Measurements from ENCODE around the gene GTF3A. TPM values are rescaled to one million over a fixed set of nuclear protein-coding genes. Genes with fewer than 3 reads are reported as not detected.

GTF3A gene
- total RNA-seq, 4 donors from 2014 or later = 129 to 197 (median 140) TPM

DNA sequence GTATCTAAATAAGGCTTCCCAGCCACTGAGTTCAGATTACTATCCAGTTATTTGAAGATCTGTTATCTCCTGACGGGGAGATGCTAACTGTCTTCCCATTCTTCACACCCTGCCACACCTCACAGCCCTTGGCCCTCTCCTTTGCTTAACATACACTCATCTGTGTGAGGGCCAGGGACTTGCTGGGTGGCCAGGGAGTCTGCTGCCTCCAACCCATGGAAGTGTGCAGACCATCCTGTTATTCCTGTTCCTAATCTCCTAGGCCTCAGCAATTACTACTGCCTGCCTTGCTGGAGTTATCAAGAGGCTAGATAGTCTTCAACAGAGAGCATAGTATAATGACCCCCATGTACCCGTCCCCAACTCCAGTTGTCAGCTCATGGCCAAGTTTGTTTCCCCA is 36.2 kb upstream of the GTF3A start:
- 66% methylated on average over 2 of the region's 2 CpGs for WGBS
- Histone ChIP-seq H3K9me3 (no peaks in the 10 kb centered on the region), H3K27ac (replicated peaks in 1 of 4) (no peak overlapping the region), H3K4me1 (no peaks in the 10 kb centered on the region), H3K4me3 (no peak overlapping the region), H3K36me3 (no peaks in the 10 kb centered on the region), H3K27me3 (peaks cover 0 to 10% (median 0%) of the 10 kb centered on the region in 4 donors)
- intact Hi-C loops (cut with DNase I) = no loop called here
- TF ChIP-seq POLR2A (IDR thresholded peaks at IDR 0.05; ENCODE audit: low read depth) (no peak), EP300 (IDR thresholded peaks at IDR 0.05) (no peak), POLR2AphosphoS5 (IDR thresholded peaks at IDR 0.05) (no peak)
- TF ChIP-seq, protein P1, sequence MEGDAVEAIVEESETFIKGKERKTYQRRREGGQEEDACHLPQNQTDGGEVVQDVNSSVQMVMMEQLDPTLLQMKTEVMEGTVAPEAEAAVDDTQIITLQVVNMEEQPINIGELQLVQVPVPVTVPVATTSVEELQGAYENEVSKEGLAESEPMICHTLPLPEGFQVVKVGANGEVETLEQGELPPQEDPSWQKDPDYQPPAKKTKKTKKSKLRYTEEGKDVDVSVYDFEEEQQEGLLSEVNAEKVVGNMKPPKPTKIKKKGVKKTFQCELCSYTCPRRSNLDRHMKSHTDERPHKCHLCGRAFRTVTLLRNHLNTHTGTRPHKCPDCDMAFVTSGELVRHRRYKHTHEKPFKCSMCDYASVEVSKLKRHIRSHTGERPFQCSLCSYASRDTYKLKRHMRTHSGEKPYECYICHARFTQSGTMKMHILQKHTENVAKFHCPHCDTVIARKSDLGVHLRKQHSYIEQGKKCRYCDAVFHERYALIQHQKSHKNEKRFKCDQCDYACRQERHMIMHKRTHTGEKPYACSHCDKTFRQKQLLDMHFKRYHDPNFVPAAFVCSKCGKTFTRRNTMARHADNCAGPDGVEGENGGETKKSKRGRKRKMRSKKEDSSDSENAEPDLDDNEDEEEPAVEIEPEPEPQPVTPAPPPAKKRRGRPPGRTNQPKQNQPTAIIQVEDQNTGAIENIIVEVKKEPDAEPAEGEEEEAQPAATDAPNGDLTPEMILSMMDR (IDR thresholded peaks at IDR 0.05) = no peak
- no peak for DNase-seq (ENCODE audit: extremely low spot score)

GRCh38 chr13:27389891-27390290 is 34.5 kb upstream of the GTF3A start:
- no peak for DNase-seq (ENCODE audit: extremely low spot score)

DNA sequence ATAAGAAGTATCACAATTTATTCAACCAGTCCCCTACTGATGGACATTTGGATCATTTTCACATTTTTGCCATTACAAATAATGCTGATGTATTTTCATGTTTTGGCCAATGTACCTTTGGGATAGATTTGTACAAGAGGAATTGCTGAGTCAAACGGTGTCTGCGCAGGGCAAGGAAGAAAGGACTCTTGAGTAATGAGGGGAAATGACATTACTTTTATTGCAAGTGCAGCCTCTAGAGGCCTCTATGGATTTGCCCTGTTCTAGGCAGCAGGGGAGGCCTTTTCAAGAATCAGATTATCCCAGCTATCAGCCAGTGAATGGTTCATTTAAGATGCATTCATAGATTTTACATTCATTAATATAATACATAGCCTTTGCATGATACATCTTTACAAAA is 32.9 kb upstream of the GTF3A start:
- no peaks in the 10 kb centered on the region for H3K9me3 ChIP-seq
- TF ChIP-seq POLR2AphosphoS5 (IDR thresholded peaks at IDR 0.05) (no peak), EP300 (IDR thresholded peaks at IDR 0.05) (no peak)
- no peak for DNase-seq (ENCODE audit: extremely low spot score)
- no peaks in the 10 kb centered on the region for H3K27me3 ChIP-seq
- no peaks in the 10 kb centered on the region for H3K36me3 ChIP-seq
- 62% methylated on average over 2 of the region's 2 CpGs for WGBS
- H3K4me3 ChIP-seq = no peak overlapping the region
- intact Hi-C loops (cut with DNase I) = no loop called here
- H3K27ac ChIP-seq (replicated peaks in 1 of 4) = no peak overlapping the region
- H3K4me1 ChIP-seq = no peaks in the 10 kb centered on the region

More at GRCh38 chr13:27389891-27390290, 34.5 kb upstream of the GTF3A start:
- Histone ChIP-seq H3K9me3 (no peaks in the 10 kb centered on the region), H3K36me3 (no peaks in the 10 kb centered on the region), H3K4me3 (no peak overlapping the region), H3K27me3 (no peaks in the 10 kb centered on the region), H3K4me1 (no peaks in the 10 kb centered on the region), H3K27ac (replicated peaks in 1 of 4) (no peak overlapping the region)
- TF ChIP-seq POLR2A (IDR thresholded peaks at IDR 0.05; ENCODE audit: low read depth) (no peak), POLR2AphosphoS5 (IDR thresholded peaks at IDR 0.05) (no peak), EP300 (IDR thresholded peaks at IDR 0.05) (no peak)
- TF ChIP-seq, protein P1 (IDR thresholded peaks at IDR 0.05) = no peak
- intact Hi-C loops (cut with DNase I) = no loop called here
- 96% methylated on average over 7 of the region's 7 CpGs for WGBS

GRCh38 chr13:27393101-27393500 is 31.3 kb upstream of the GTF3A start:
- TF ChIP-seq POLR2A (IDR thresholded peaks at IDR 0.05; ENCODE audit: low read depth) (no peak), POLR2AphosphoS5 (IDR thresholded peaks at IDR 0.05) (no peak), EP300 (IDR thresholded peaks at IDR 0.05) (no peak)
- TF ChIP-seq, protein P1 (IDR thresholded peaks at IDR 0.05) = no peak
- Histone ChIP-seq H3K36me3 (no peaks in the 10 kb centered on the region), H3K4me3 (no peak overlapping the region), H3K9me3 (no peaks in the 10 kb centered on the region), H3K27me3 (no peaks in the 10 kb centered on the region), H3K4me1 (no peaks in the 10 kb centered on the region), H3K27ac (replicated peaks in 1 of 4) (no peak overlapping the region)
- intact Hi-C loops (cut with DNase I) = no loop called here
- DNase-seq (ENCODE audit: extremely low spot score) = no peak
- WGBS = 70% methylated on average over 4 of the region's 4 CpGs

- H3K36me3 ChIP-seq = no peaks in the 10 kb centered on the region
- 68% methylated on average over 14 of the region's 14 CpGs for WGBS
- no peaks in the 10 kb centered on the region for H3K4me1 ChIP-seq
- DNase-seq (ENCODE audit: extremely low spot score) = no peak
- H3K4me3 ChIP-seq = no peak overlapping the region
- intact Hi-C loops (cut with DNase I) = no loop called here
- TF ChIP-seq, protein P1 (IDR thresholded peaks at IDR 0.05) = no peak
- TF ChIP-seq EP300 (IDR thresholded peaks at IDR 0.05) = no peak
- no peak for TF ChIP-seq POLR2A (IDR thresholded peaks at IDR 0.05; ENCODE audit: low read depth)
- TF ChIP-seq POLR2AphosphoS5 (IDR thresholded peaks at IDR 0.05) = no peak
- H3K9me3 ChIP-seq = no peaks in the 10 kb centered on the region
- H3K27me3 ChIP-seq = no peaks in the 10 kb centered on the region
- H3K27ac ChIP-seq (replicated peaks in 1 of 4) = no peak overlapping the region
Measured at GRCh38 chr13:27395007-27395510, 29.4 kb upstream of the GTF3A start.
